SK-N-SH (cell line): ENCODE results near the gene TEX22. TPM values are rescaled to one million over a fixed set of nuclear protein-coding genes. Genes with fewer than 3 reads are reported as not detected.

Experiments
- CTCF ChIA-PET: fragments of 300-600, 350-600 bp; formaldehyde crosslinking; extraction: SDS; loops from one replicate; lab custom pipeline; 2021; lab: Yijun Ruan, JAX
- POLR2A ChIA-PET: fragments of 350-600 bp; sonication (Branson Sonifier 250); formaldehyde crosslinking; extraction: SDS; loops from one replicate; lab custom pipeline; 2020; ENCODE audit warnings: antibody characterized with exemption, inconsistent platforms; lab: Yijun Ruan, JAX
- DNase-seq: peaks from one replicate; pipeline ENCODE4 v3.0.0; 2012
- H2AFZ ChIP-seq: fragments of 200-600 bp; sonication (generic); 2 replicates; pipeline ENCODE4 v1.8.1; 2016; ENCODE audit warnings: antibody characterized with exemption, mild to moderate bottlenecking, low read depth
- H3F3A ChIP-seq: fragments of 200-600 bp; sonication (generic); replicated peaks from 2 replicates; pipeline ENCODE3; 2016; ENCODE audit warnings: antibody characterized with exemption, mild to moderate bottlenecking; ENCODE audit not compliant: insufficient read depth
- H3K27ac ChIP-seq, 2 experiments: fragments of 200-500 bp in 1 of 2; fragments of 200-600 bp in 1 of 2; sonication (Bioruptor generic) in 1 of 2; sonication (generic), shearing (Covaris generic) in 1 of 2; 2 replicates each; pipeline versions ENCODE4 v1.5.1 to v1.6.1; 2014 to 2016; ENCODE audit warnings: low read depth in 2 of 2, inconsistent platforms in 1 of 2, low read length in 1 of 2, mild to moderate bottlenecking in 1 of 2, mixed read lengths in 1 of 2
- H3K27me3 ChIP-seq: fragments of 200-600 bp; sonication (generic), shearing (Covaris generic); 2 replicates; pipeline ENCODE4 v1.6.1; 2016; ENCODE audit warnings: mixed run types; ENCODE audit not compliant: insufficient read depth
- H3K36me3 ChIP-seq, 2 experiments: fragments of 200-500 bp in 1 of 2; fragments of 200-600 bp in 1 of 2; sonication (Bioruptor generic) in 1 of 2; sonication (generic) in 1 of 2; replicated peaks in 1 of 2; 2 replicates each; pipeline versions ENCODE3 to v1.5.1; 2014 to 2016; ENCODE audit warnings: low read length in 1 of 2, mild to moderate bottlenecking in 1 of 2; ENCODE audit not compliant: insufficient read depth in 2 of 2, control insufficient read depth in 1 of 2
- H3K4me1 ChIP-seq, 2 experiments: fragments of 200-500 bp in 1 of 2; fragments of 200-600 bp in 1 of 2; sonication (Bioruptor generic) in 1 of 2; sonication (generic), shearing (Covaris generic) in 1 of 2; 2 replicates each; pipeline versions ENCODE4 v1.5.1 to v1.6.1; 2014 to 2016; ENCODE audit warnings: low read depth in 1 of 2, low read length in 1 of 2, mixed run types in 1 of 2; ENCODE audit not compliant: insufficient read depth in 2 of 2, control insufficient read depth in 1 of 2
- H3K4me2 ChIP-seq: fragments of 200-600 bp; sonication (generic), shearing (Covaris generic); 2 replicates; pipeline ENCODE4 v1.6.1; 2017; ENCODE audit warnings: mixed run types
- H3K4me3 ChIP-seq, 2 experiments: fragments of 200-500 bp in 1 of 2; fragments of 200-600 bp in 1 of 2; sonication (Bioruptor generic) in 1 of 2; sonication (generic), shearing (Covaris generic) in 1 of 2; 2 replicates each; pipeline versions ENCODE4 v1.5.1 to v1.8.1; 2014 to 2016; ENCODE audit warnings: low read depth in 2 of 2, inconsistent platforms in 1 of 2, low read length in 1 of 2, mild to moderate bottlenecking in 1 of 2, mixed read lengths in 1 of 2, moderate library complexity in 1 of 2
- H3K79me2 ChIP-seq: fragments of 200-600 bp; sonication (generic); 2 replicates; pipeline ENCODE4 v1.8.1; 2017; ENCODE audit warnings: mild to moderate bottlenecking; ENCODE audit not compliant: insufficient read depth
- H3K9ac ChIP-seq: fragments of 200-600 bp; sonication (generic); 2 replicates; pipeline ENCODE4 v1.6.1; 2017; ENCODE audit warnings: mixed run types
- H3K9me2 ChIP-seq: fragments of 200-600 bp; sonication (generic); 2 replicates; pipeline ENCODE4 v1.6.1; 2017; ENCODE audit warnings: mixed run types
- H3K9me3 ChIP-seq: fragments of 200-600 bp; sonication (generic); 2 replicates; pipeline ENCODE4 v1.6.1; 2017; ENCODE audit warnings: mixed run types, mild to moderate bottlenecking, moderate library complexity
- H4K20me1 ChIP-seq: fragments of 200-600 bp; sonication (generic); 2 replicates; pipeline ENCODE4 v1.6.1; 2017; ENCODE audit warnings: mild to moderate bottlenecking, mixed run types; ENCODE audit not compliant: insufficient read depth
- ELF1 ChIP-seq: IDR thresholded peaks from 2 replicates; pipeline ENCODE4 v1.4.0; 2012
- FOSL2 ChIP-seq: IDR thresholded peaks from 2 replicates; pipeline ENCODE4 v1.4.0; 2012; ENCODE audit warnings: low read depth, mild to moderate bottlenecking, moderate library complexity, borderline replicate concordance
- FOXJ3 ChIP-seq: sonication (generic); formaldehyde crosslinking; IDR thresholded peaks from 2 replicates; pipeline ENCODE4 v1.5.1; 2020; ENCODE audit warnings: mild to moderate bottlenecking, missing genetic modification reagents
- JUND ChIP-seq: IDR thresholded peaks from 2 replicates; pipeline ENCODE4 v1.4.0; 2012
- MAX ChIP-seq: IDR thresholded peaks from 2 replicates; pipeline ENCODE4 v1.4.0; 2012; ENCODE audit warnings: low read depth
- MEF2A ChIP-seq: IDR thresholded peaks from 2 replicates; pipeline ENCODE4 v1.4.0; 2012; ENCODE audit warnings: low read depth, borderline replicate concordance
- MXI1 ChIP-seq: IDR thresholded peaks from 2 replicates; pipeline ENCODE4 v1.6.1; 2012; ENCODE audit warnings: mild to moderate bottlenecking, low read depth, low read length, improper control_type of control experiment
- NFIC ChIP-seq: IDR thresholded peaks from 2 replicates; pipeline ENCODE4 v1.4.0; 2012; ENCODE audit warnings: borderline replicate concordance
- NRF1 ChIP-seq: IDR thresholded peaks from 2 replicates; pipeline ENCODE4 v1.6.1; 2012; ENCODE audit warnings: low read depth, mild to moderate bottlenecking, low read length
- PBX3 ChIP-seq: IDR thresholded peaks from 2 replicates; pipeline ENCODE4; 2012
- POLR2AphosphoS5 ChIP-seq: IDR thresholded peaks from 2 replicates; pipeline ENCODE4 v1.6.1; 2012; ENCODE audit warnings: low read depth, low read length
- RAD21 ChIP-seq: IDR thresholded peaks from 2 replicates; pipeline ENCODE4 v1.6.1; 2012; ENCODE audit warnings: mild to moderate bottlenecking, low read length
- RCOR1 ChIP-seq: fragments of 150-350 bp; IDR thresholded peaks from 2 replicates; pipeline ENCODE4 v1.6.1; 2017; ENCODE audit warnings: antibody characterized with exemption, low read length
- RXRA ChIP-seq: IDR thresholded peaks from 2 replicates; pipeline ENCODE4 v1.4.0; 2012; ENCODE audit warnings: low read depth, mild to moderate bottlenecking, borderline replicate concordance
- TCF12 ChIP-seq: IDR thresholded peaks from 2 replicates; pipeline ENCODE4 v1.4.0; 2012
- TEAD4 ChIP-seq: IDR thresholded peaks from 2 replicates; pipeline ENCODE4 v1.4.0; 2012; ENCODE audit warnings: mild to moderate bottlenecking, borderline replicate concordance; ENCODE audit not compliant: insufficient read depth
- YY1 ChIP-seq: IDR thresholded peaks from 2 replicates; pipeline ENCODE4 v1.4.0; 2012; ENCODE audit warnings: low read depth, mild to moderate bottlenecking
- ZBTB33 ChIP-seq: IDR thresholded peaks from 2 replicates; pipeline ENCODE4 v1.4.0; 2012; ENCODE audit warnings: low read depth, borderline replicate concordance
- WGBS: methylation state at CpG from one replicate; pipeline ENCODE4 v1.1.6; 2017; ENCODE audit warnings: low lambda C conversion rate; 5-methylcytosine and 5-hydroxymethylcytosine counted together
- polyA plus RNA-seq, 3 experiments: library from polyadenylated mRNA; depleted of rRNA; stranded (reverse); fragments of >200 nt; gene quantifications; 2 replicates each; pipeline ENCODE4 v1.2.3, GENCODE V29; 2012
- TF ChIP-seq, protein P1 (sequence below): fragments of 150-350 bp; IDR thresholded peaks from 2 replicates; pipeline ENCODE4 v1.6.1; 2017; ENCODE audit warnings: antibody characterized with exemption, low read length, low read depth, borderline replicate concordance
- TF ChIP-seq, protein P2 (sequence below): IDR thresholded peaks from 2 replicates; pipeline ENCODE4 v1.4.0; 2012; ENCODE audit warnings: low read depth, borderline replicate concordance
- TF ChIP-seq, protein P3 (sequence below): fragments of 200-600 bp; sonication (generic); IDR thresholded peaks from 2 replicates; pipeline ENCODE4 v1.6.1; 2017; ENCODE audit warnings: antibody characterized with exemption, mild to moderate bottlenecking, moderate library complexity

TEX22 gene
- polyA plus RNA-seq, 1 of the 3 experiments (the other 2 are of a cell fraction): 0.26 TPM

DNA sequence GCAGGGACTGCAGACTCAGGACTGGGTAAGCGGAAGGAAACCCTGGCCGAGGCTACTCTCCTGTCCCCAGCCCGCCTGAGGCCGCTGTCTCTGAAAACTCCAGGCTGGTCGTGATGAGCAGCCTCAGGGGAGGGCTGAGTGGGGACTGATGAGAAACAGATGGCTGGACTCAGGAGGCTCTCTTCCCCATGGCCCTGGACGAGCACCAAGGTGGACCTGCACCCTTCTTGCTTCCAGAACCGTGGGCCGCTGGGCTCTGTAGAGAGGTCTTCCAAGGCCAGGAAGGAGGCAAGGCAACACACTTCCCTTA, 1.1 kb downstream of the TEX22 start (continued):
- TF ChIP-seq, protein P1, sequence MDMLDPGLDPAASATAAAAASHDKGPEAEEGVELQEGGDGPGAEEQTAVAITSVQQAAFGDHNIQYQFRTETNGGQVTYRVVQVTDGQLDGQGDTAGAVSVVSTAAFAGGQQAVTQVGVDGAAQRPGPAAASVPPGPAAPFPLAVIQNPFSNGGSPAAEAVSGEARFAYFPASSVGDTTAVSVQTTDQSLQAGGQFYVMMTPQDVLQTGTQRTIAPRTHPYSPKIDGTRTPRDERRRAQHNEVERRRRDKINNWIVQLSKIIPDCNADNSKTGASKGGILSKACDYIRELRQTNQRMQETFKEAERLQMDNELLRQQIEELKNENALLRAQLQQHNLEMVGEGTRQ: no peak
- TF ChIP-seq, protein P2, sequence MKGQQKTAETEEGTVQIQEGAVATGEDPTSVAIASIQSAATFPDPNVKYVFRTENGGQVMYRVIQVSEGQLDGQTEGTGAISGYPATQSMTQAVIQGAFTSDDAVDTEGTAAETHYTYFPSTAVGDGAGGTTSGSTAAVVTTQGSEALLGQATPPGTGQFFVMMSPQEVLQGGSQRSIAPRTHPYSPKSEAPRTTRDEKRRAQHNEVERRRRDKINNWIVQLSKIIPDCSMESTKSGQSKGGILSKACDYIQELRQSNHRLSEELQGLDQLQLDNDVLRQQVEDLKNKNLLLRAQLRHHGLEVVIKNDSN: no peak
- TF ChIP-seq TEAD4: no peak
- TF ChIP-seq POLR2AphosphoS5: no peak
- TF ChIP-seq, protein P3, sequence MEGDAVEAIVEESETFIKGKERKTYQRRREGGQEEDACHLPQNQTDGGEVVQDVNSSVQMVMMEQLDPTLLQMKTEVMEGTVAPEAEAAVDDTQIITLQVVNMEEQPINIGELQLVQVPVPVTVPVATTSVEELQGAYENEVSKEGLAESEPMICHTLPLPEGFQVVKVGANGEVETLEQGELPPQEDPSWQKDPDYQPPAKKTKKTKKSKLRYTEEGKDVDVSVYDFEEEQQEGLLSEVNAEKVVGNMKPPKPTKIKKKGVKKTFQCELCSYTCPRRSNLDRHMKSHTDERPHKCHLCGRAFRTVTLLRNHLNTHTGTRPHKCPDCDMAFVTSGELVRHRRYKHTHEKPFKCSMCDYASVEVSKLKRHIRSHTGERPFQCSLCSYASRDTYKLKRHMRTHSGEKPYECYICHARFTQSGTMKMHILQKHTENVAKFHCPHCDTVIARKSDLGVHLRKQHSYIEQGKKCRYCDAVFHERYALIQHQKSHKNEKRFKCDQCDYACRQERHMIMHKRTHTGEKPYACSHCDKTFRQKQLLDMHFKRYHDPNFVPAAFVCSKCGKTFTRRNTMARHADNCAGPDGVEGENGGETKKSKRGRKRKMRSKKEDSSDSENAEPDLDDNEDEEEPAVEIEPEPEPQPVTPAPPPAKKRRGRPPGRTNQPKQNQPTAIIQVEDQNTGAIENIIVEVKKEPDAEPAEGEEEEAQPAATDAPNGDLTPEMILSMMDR: no peak
- TF ChIP-seq RAD21: no peak
- no peak for TF ChIP-seq TCF12
- no peak for TF ChIP-seq FOSL2
- no peak for TF ChIP-seq YY1
- no peak for TF ChIP-seq FOXJ3 (CRISPR knock-in tag)
- TF ChIP-seq ZBTB33: no peak
- no peak for TF ChIP-seq MAX
- TF ChIP-seq RCOR1: no peak
- TF ChIP-seq, all 33 proteins: peak for 0

DNA sequence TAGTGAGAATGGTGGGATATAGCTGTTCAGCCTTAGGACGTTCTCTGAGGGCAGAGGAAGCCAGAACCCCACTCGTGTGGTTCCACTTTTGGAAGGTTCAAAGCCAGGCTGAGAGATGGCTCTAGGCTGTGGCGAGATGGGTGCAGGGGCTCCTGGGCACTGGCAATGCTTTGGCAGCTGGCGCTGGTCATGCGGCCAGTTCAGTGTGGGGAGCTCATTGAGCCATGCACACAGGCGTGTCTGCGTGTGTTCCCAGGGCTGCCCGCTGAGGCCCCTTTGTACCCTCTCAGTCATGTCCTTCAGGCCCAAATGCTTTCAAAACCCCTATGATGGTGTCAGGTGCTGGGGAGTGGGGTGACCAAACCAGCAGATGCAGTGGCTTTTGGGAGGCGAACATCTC, 1.7 kb downstream of the TEX22 start:
- H3K4me1 ChIP-seq: peaks cover 0 to 19% of the 10 kb centered on the region in 2 experiments; a peak in 1 of 4 replicates
- ChIA-PET POLR2A (interaction anchor here (2.5 kb wide), 1 partner anchor 11 kb away, joined by 8 read pairs; no protein-coding TSS in a partner anchor), CTCF (interaction anchor here (1.1 kb wide), 2 partner anchors 15 to 128 kb away, joined by 3 to 4 read pairs; no protein-coding TSS in a partner anchor)
- no peak overlapping the region for H3K9ac ChIP-seq
- H4K20me1 ChIP-seq: no peaks in the 10 kb centered on the region
- H3K27me3 ChIP-seq: no peaks in the 10 kb centered on the region
- no peak overlapping the region for H2AFZ ChIP-seq
- peaks cover 7 to 10% of the 10 kb centered on the region in 2 experiments for H3K36me3 ChIP-seq
- no peaks in the 10 kb centered on the region for H3K9me2 ChIP-seq
- peak overlapping the region; percentile 99; the same call in 1 of the 2 replicates for H3K4me2 ChIP-seq
- H3K4me3 ChIP-seq: peak overlapping the region in 1 of 2 experiments; percentile 60; a peak in 2 of 4 replicates
- H3K79me2 ChIP-seq: peaks cover 14% of the 10 kb centered on the region; the same call in 1 of the 2 replicates
- WGBS: 93% methylated on average over 7 of the region's 9 CpGs
- peaks cover 3% of the 10 kb centered on the region; the same call in 1 of the 2 replicates for H3K9me3 ChIP-seq
- DNase-seq: no peak
- H3K27ac ChIP-seq: no peak overlapping the region
- no peaks in the 10 kb centered on the region for H3F3A ChIP-seq
- TF ChIP-seq TCF12 (no peak), MAX (no peak), FOSL2 (no peak), NFIC (no peak), MXI1 (no peak), NRF1 (no peak), MEF2A (no peak), ELF1 (no peak), PBX3 (no peak), RXRA (no peak), JUND (no peak)
- TF ChIP-seq, protein P3: no peak
- TF ChIP-seq, protein P1: no peak
